DND-41 (cell line): ENCODE data around the gene ZNF609.

Source experiments
- ATAC-seq: fragments of 200-7000 bp; cut with Tn5 transposase; 3 replicates; pipeline ENCODE4 v1.9.1; 2021; ENCODE audit warnings: low read depth; ENCODE audit not compliant: insufficient read depth
- DNase-seq: peaks from one replicate; pipeline ENCODE4 v3.0.0-alpha.2; 2020
- H2AFZ ChIP-seq: 2 replicates; pipeline ENCODE4 v1.6.0; 2012; ENCODE audit warnings: low read depth, low read length
- H3K27ac ChIP-seq: 2 replicates; pipeline ENCODE4 v1.5.1; 2012; ENCODE audit warnings: low read length, inconsistent platforms
- H3K27me3 ChIP-seq: fragments of 200-600 bp; sonication (generic); 2 replicates; pipeline ENCODE4 v1.6.0; 2012; ENCODE audit warnings: low read length, mild to moderate bottlenecking, inconsistent platforms; ENCODE audit not compliant: insufficient read depth, poor library complexity
- H3K36me3 ChIP-seq: 2 replicates; pipeline ENCODE4 v1.5.1; 2012; ENCODE audit warnings: low read length, inconsistent platforms; ENCODE audit not compliant: insufficient read depth
- H3K4me1 ChIP-seq: 2 replicates; pipeline ENCODE4 v1.5.1; 2012; ENCODE audit warnings: mild to moderate bottlenecking, low read length; ENCODE audit not compliant: insufficient read depth
- H3K4me2 ChIP-seq: 2 replicates; pipeline ENCODE4 v1.6.0; 2012; ENCODE audit warnings: mild to moderate bottlenecking, moderate library complexity, low read length, inconsistent platforms; ENCODE audit not compliant: insufficient read depth
- H3K4me3 ChIP-seq, 2 experiments: fragments of 200-600 bp in 1 of 2; shearing (Covaris generic) in 1 of 2; 2 replicates each; pipeline ENCODE4 v1.5.1; 2012 to 2016; ENCODE audit warnings: inconsistent platforms in 2 of 2, low read length in 2 of 2, mild to moderate bottlenecking in 2 of 2, low read depth in 1 of 2, moderate library complexity in 1 of 2
- H3K79me2 ChIP-seq: 2 replicates; pipeline ENCODE4 v1.6.0; 2012; ENCODE audit warnings: low read length, inconsistent platforms; ENCODE audit not compliant: insufficient read depth
- H3K9ac ChIP-seq: 2 replicates; pipeline ENCODE4 v1.6.0; 2012; ENCODE audit warnings: low read depth, mild to moderate bottlenecking, inconsistent platforms, low read length, moderate library complexity
- H3K9me3 ChIP-seq: 2 replicates; pipeline ENCODE4 v1.5.1; 2012; ENCODE audit warnings: low read length, moderate library complexity, mild to moderate bottlenecking, inconsistent platforms; ENCODE audit not compliant: insufficient read depth, severe bottlenecking
- H4K20me1 ChIP-seq: 2 replicates; pipeline ENCODE4 v1.6.0; 2012; ENCODE audit warnings: low read length; ENCODE audit not compliant: insufficient read depth
- CTCF ChIP-seq: IDR thresholded peaks from 2 replicates; pipeline ENCODE4 v1.5.1; 2012; ENCODE audit warnings: borderline replicate concordance, low read length, moderate library complexity, mild to moderate bottlenecking; ENCODE audit not compliant: poor library complexity, severe bottlenecking; ENCODE audit errors: extremely low read depth
- EZH2 ChIP-seq: IDR thresholded peaks from 3 replicates; pipeline ENCODE4 v1.6.1; 2012; ENCODE audit warnings: borderline replicate concordance, low read depth, mild to moderate bottlenecking, moderate library complexity, low read length, inconsistent platforms; ENCODE audit not compliant: severe bottlenecking

ZNF609 gene

GRCh38 chr15:64530472-64530871 is 70.1 kb downstream of the ZNF609 start:
- Histone ChIP-seq H3K27me3 (no peaks in the 10 kb centered on the region), H2AFZ (no peak overlapping the region), H3K4me2 (no peak overlapping the region), H3K9me3 (no peaks in the 10 kb centered on the region), H4K20me1 (peaks cover 3% of the 10 kb centered on the region; the same call in 1 of the 2 replicates), H3K79me2 (peaks cover 83% of the 10 kb centered on the region), H3K27ac (0 out of 2 replicates have a peak overlapping the region, but pooled peaks have one; percentile 75), H3K36me3 (peaks cover 11% of the 10 kb centered on the region), H3K9ac (no peak overlapping the region), H3K4me3 (no peak overlapping the region), H3K4me1 (peaks cover 87% of the 10 kb centered on the region)
- ATAC-seq: no peak
- no peak for DNase-seq
- TF ChIP-seq CTCF (no peak), EZH2 (no peak)

- peaks cover 91% of the 10 kb centered on the region for H3K4me1 ChIP-seq
- H3K36me3 ChIP-seq: peaks cover 11% of the 10 kb centered on the region
- peaks cover 3% of the 10 kb centered on the region; the same call in 1 of the 2 replicates for H4K20me1 ChIP-seq
Observed at GRCh38 chr15:64530918-64531317, 70.5 kb downstream of the ZNF609 start.

GRCh38 chr15:64532521-64533315 is 72.3 kb downstream of the ZNF609 start:
- Histone ChIP-seq H3K9ac (peak overlapping the region; percentile 43), H3K27ac (peak overlapping the region; percentile 75), H3K4me2 (peak overlapping the region; percentile 52), H3K4me1 (peaks cover 90% of the 10 kb centered on the region), H4K20me1 (peaks cover 3% of the 10 kb centered on the region; the same call in 1 of the 2 replicates), H3K4me3 (peak overlapping the region in 1 of 2 experiments; percentile 43; a peak in 2 of 4 replicates), H2AFZ (no peak overlapping the region), H3K9me3 (no peaks in the 10 kb centered on the region), H3K36me3 (peaks cover 11% of the 10 kb centered on the region), H3K27me3 (no peaks in the 10 kb centered on the region), H3K79me2 (peaks cover 82% of the 10 kb centered on the region)
- no peak for TF ChIP-seq CTCF
- no peak for TF ChIP-seq EZH2
- ATAC-seq: peak; percentile 72
- DNase-seq: peak; percentile 62

More at GRCh38 chr15:64530918-64531317, 70.5 kb downstream of the ZNF609 start:
- Histone ChIP-seq H3K4me2 (0 out of 2 replicates have a peak overlapping the region, but pooled peaks have one; percentile 52), H3K79me2 (peaks cover 82% of the 10 kb centered on the region), H2AFZ (no peak overlapping the region), H3K9ac (no peak overlapping the region), H3K4me3 (no peak overlapping the region), H3K27me3 (no peaks in the 10 kb centered on the region), H3K9me3 (no peaks in the 10 kb centered on the region), H3K27ac (peak overlapping the region; percentile 75; the same call in 1 of the 2 replicates)
- no peak for DNase-seq
- TF ChIP-seq EZH2 (no peak), CTCF (no peak)
- no peak for ATAC-seq
